Right lobe of liver (tissue), 4 donors: ENCODE results near the gene PGLYRP2.

Source experiments
- POLR2A ChIP-seq: fragments of 450-650 bp; IDR thresholded peaks from one replicate; pipeline ENCODE4 v1.6.1; 2017; ENCODE audit warnings: antibody characterized with exemption, mild to moderate bottlenecking
- TF ChIP-seq, protein P1 (sequence below), 4 donors: fragments of 200-600 bp in 3 of 4; fragments of 450-650 bp in 1 of 4; IDR thresholded peaks; one replicate each; pipeline versions ENCODE4 v1.5.1 to v1.8.0; 2016 to 2022; ENCODE audit warnings: antibody characterized with exemption in 4 of 4, mild to moderate bottlenecking in 2 of 4
- donor health status: DM: no; HTN: no; CAD: no.
- donor health status: DM: no; HTN: no; CAD: no.
- donor health status: DM: no; HTN: yes; CAD: no.

DNA sequence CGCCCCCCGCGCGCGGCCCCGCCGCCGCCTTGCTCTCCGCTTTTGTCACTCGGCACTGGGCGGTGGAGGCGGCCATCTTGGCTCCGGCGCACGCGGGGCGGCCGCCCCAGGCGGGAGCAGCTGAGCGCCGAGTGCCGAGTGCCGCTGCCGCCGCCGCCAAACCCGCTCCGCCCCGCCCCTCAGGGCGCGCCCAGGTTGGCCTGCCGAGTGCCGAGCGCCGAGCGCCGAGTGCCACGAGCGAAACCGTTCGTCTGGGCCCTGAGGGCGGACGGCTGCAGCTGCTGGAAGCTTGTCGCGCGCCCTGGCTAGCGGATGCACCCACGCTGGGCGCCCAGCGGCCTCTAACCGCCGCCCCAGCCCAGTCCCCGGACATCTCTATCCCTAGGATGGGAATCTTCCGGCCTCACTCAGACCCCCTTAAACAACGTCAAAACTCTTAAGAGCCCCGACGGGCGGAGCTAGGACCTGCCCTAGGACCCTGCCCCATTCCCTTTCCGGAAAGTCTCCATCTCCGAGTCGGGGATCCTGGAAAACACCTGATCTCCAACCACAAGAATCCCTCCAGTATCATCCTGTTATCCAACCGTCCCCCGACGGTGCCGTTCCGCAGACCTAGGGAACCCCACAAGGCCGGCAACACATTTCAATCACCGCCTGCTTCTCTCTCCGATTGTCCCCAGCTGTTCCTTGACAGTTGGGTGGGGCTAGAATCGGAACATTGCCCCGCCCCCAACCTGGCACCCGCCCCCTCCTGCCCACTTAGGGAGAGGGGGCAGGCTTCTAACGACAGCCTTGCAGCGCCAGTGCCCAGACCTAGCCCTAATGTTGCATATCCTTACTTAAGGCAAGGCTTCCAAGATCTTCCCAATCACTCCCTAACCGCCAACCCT lies 46.4 kb downstream of the PGLYRP2 start:
- TF ChIP-seq, protein P1, sequence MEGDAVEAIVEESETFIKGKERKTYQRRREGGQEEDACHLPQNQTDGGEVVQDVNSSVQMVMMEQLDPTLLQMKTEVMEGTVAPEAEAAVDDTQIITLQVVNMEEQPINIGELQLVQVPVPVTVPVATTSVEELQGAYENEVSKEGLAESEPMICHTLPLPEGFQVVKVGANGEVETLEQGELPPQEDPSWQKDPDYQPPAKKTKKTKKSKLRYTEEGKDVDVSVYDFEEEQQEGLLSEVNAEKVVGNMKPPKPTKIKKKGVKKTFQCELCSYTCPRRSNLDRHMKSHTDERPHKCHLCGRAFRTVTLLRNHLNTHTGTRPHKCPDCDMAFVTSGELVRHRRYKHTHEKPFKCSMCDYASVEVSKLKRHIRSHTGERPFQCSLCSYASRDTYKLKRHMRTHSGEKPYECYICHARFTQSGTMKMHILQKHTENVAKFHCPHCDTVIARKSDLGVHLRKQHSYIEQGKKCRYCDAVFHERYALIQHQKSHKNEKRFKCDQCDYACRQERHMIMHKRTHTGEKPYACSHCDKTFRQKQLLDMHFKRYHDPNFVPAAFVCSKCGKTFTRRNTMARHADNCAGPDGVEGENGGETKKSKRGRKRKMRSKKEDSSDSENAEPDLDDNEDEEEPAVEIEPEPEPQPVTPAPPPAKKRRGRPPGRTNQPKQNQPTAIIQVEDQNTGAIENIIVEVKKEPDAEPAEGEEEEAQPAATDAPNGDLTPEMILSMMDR (IDR thresholded peaks at IDR 0.05), result no peak
- TF ChIP-seq POLR2A, result peak; percentile 44
